Activated CD4-positive, alpha-beta T cell treated with anti-CD3 and anti-CD28 coated beads, Interleukin-10, Interleukin-2, amounts not matched to agents 100 ng/mL and 50 ng/mL, durations not matched to agents 16 hours and 8 hours (primary cell): ENCODE results near the gene GJA9.

Experiments used
- DNase-seq: peaks from one replicate; pipeline ENCODE4 v3.0.0-alpha.2; 2020

GJA9 gene

DNA sequence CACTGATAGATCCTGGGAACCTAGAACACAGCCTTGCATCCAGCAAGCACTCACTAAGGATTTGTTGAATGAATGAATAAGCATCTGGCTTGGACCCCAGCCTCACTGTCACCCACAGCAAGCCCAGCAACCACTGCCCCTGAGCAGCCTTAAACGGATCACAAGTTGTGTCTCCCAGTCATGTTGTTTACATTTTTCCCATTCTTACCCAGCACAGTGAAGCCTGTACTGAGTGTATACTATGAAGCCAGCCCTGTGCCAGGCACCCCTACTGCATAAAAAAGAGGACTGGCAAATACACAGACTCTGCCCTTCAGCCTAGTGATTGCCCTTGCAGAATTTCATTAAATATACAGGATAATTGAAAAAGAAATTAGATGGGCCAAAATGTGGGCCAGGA, 52.0 kb downstream of the GJA9 start:
- no peak for DNase-seq

DNA sequence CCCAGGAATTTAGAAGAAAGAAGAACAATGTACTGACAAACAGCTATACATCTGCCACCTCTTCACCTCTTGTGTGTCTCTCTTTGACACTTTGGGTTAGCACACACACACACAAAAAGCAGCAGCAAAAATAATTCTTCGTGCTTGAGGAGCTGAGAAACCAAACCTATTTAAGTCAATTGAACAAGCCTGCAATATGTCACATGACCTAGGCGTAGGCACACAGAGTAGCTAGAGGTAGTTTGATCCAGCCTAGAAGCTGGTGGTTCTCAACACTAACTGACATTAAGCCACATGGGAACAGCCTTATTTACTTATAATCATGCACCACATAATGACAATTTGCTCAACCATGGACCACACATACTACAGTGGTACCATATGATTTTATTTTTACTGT, 54.1 kb downstream of the GJA9 start:
- no peak for DNase-seq

DNA sequence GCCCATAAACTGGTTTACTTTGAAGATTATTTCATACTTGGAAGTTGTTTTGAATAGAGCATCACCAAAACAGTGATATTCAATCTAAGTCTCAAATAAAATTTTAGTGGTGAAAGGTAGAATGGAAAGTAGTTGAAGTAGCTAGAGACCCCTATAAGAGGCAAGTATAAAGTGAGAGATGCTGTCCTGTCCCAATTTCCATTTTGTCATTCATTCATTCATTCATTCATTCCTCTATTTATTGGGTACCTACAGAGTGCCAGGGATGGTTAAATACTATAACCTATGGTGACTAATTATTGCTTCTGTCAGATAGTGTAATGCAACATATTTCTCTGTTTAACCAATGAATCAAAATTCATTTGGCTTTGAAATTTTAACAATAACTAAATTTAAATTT, 54.5 kb downstream of the GJA9 start:
- DNase-seq = no peak

DNA sequence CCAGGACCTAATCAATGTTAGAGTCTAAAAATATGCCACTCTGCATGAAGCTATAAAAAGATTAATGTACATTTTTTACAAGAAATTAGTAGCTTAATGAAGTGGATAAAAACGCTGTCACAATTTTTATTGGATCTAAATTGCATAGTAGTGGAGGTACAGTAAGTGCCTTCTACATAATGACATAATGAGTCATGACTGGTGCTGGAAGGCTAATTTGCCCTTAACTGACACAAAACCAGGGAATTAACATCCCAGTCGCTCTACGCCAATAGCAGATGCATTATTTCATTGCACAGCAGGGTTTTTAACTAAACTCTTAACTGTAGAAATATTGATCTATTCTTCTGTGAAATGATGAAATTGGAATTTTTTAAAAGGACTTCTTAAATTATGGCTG, 55.1 kb downstream of the GJA9 start:
- DNase-seq = no peak
